CD4-positive, alpha-beta T cell (primary cell): ENCODE measurements around the gene FNDC7. TPM values are rescaled to one million over a fixed set of nuclear protein-coding genes. Genes with fewer than 3 reads are reported as not detected.

Source experiments
- ATAC-seq: fragments of 200-7000 bp; cut with Tn5 transposase; one replicate; pipeline ENCODE4 v1.10.0; 2022; ENCODE audit warnings: mild to moderate bottlenecking; ENCODE audit not compliant: poor library complexity
- CTCF ChIA-PET: fragments of 350-600 bp; sonication (Branson Sonifier 250); formaldehyde crosslinking; loops from one replicate; lab custom pipeline; 2021; ENCODE audit warnings: antibody characterized with exemption, inconsistent platforms; lab: Charles Lee
- POLR2A ChIA-PET: fragments of 350-600 bp; sonication (Branson Sonifier 250); formaldehyde crosslinking; loops from one replicate; lab custom pipeline; 2021; ENCODE audit warnings: antibody characterized with exemption, inconsistent platforms; lab: Charles Lee
- DNase-seq, 14 experiments: peaks; one replicate each; pipeline ENCODE4 v3.0.0-alpha.2; 2013 to 2020; ENCODE audit warnings: mixed read lengths in 2 of 14
- H3K27ac ChIP-seq, 2 donors: one replicate each; pipeline versions ENCODE4 v1.5.1 to v1.7.0; 2013; ENCODE audit warnings: low read length in 2 of 2, low read depth in 1 of 2, mild to moderate bottlenecking in 1 of 2
- H3K27me3 ChIP-seq, 2 experiments: 1 replicate in 1 of 2; 2 replicates in 1 of 2; pipeline versions ENCODE4 v1.6.1 to v1.7.0; 2013; ENCODE audit warnings: low read length in 2 of 2, control low read depth in 1 of 2, mild to moderate bottlenecking in 1 of 2, moderate library complexity in 1 of 2; ENCODE audit not compliant: insufficient read depth in 2 of 2, control insufficient read depth in 1 of 2
- H3K36me3 ChIP-seq: one replicate; pipeline ENCODE4 v1.6.1; 2013; ENCODE audit warnings: low read length, control low read depth; ENCODE audit not compliant: insufficient read depth
- H3K4me1 ChIP-seq: one replicate; pipeline ENCODE4 v1.6.1; 2013; ENCODE audit warnings: low read length, control low read depth; ENCODE audit not compliant: insufficient read depth
- H3K4me3 ChIP-seq: one replicate; pipeline ENCODE4 v1.5.1; 2013; ENCODE audit warnings: mild to moderate bottlenecking, low read length, moderate library complexity
- H3K9me3 ChIP-seq, 2 experiments: 1 replicate in 1 of 2; 2 replicates in 1 of 2; pipeline versions ENCODE4 v1.6.1 to v1.7.0; 2013; ENCODE audit warnings: low read length in 2 of 2, mild to moderate bottlenecking in 2 of 2, control low read depth in 1 of 2, moderate library complexity in 1 of 2; ENCODE audit not compliant: control insufficient read depth in 1 of 2, insufficient read depth in 1 of 2
- H3K27ac Mint-ChIP-seq: one replicate; pipeline ENCODE4 v1.8.0; 2020; ENCODE audit warnings: mixed read lengths
- H3K27me3 Mint-ChIP-seq: one replicate; pipeline ENCODE4 v1.8.0; 2021; ENCODE audit warnings: mixed read lengths
- H3K36me3 Mint-ChIP-seq: one replicate; pipeline ENCODE4 v1.8.0; 2021; ENCODE audit warnings: low read depth, mixed read lengths
- H3K4me1 Mint-ChIP-seq: one replicate; pipeline ENCODE4 v1.8.0; 2021; ENCODE audit warnings: low read depth, mixed read lengths
- H3K4me3 Mint-ChIP-seq: one replicate; pipeline ENCODE4 v1.8.0; 2020; ENCODE audit warnings: mild to moderate bottlenecking, mixed read lengths
- H3K9me3 Mint-ChIP-seq: one replicate; pipeline ENCODE4 v1.8.0; 2020; ENCODE audit warnings: mixed read lengths
- intact Hi-C, 2 experiments: fragments of 100-400 bp; cut with DNase I in 1 of 2; cut with micrococcal nuclease in 1 of 2; formaldehyde crosslinking; loops; one replicate each; pipeline versions ENCODE4 v1.15.1 to v1.9.0; 2023 to 2025; cut with DNase I, micrococcal nuclease
- polyA plus RNA-seq, 2 donors: library from polyadenylated mRNA; unstranded; fragments of 120-200 nt; gene quantifications; one replicate each; pipeline ENCODE4 v1.2.1, GENCODE V29; 2013
- total RNA-seq, 174 experiments: library from RNA in 2 of 174; stranded (reverse) in 2 of 174; gene quantifications; one replicate each; pipeline ENCODE4 v1.2.3 and lab custom pipeline; 2021 to 2026
- TF ChIP-seq, protein P1 (sequence below): fragments of 200-600 bp; IDR thresholded peaks from one replicate; pipeline ENCODE4 v1.8.0; 2022; ENCODE audit warnings: antibody characterized with exemption, mild to moderate bottlenecking

Gene FNDC7, protein sequence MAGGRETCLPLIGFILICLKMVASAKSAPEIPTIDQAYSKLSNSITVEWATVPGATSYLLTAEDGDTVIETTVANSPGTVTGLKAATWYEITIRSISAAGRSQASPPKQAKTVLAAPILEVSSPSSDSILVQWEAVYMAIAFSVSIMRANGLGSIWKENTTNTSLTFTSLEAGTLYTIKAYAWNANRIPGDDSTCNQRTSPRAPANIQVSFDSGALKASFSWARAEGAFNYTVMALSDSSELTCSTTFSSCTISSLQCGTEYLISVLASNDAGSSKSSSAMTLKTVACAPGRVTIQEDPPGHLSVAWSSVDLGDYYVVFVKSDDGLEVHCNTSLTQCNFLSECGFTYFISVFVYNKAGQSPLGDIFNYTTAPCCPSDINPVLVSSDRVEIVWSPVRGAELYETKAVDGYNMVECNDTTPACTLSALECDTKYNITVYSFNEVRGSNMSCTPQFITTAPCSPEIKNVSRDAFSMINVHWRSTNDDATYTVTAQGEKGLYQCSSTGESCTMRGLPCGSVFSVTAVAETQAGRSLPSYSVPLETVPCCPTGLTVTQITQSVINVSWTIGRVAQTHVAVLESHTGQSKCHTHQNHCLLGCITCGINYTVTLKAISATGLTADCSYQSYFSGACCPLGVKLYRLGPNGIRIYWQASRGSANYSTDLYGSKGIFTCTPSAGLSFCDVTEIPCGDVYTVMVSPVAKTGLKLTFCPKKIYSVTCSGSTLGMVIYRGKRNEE
- total RNA-seq (under 1 TPM; 0.19 to 0.42 TPM), total RNA-seq (lab: John Stamatoyannopoulos, UW) (0 to 1.2 (median 0.21) reads per million in 172 experiments)
- polyA plus RNA-seq (2013, experiment 1 of 2): 0.04 TPM
- polyA plus RNA-seq (2013, experiment 2 of 2): 0.08 TPM

- Histone ChIP-seq H3K27ac (no peak within 1 kb of the TSS), H3K9me3 (no peaks in the 10 kb centered on the region), H3K36me3 (no peaks in the 10 kb centered on the region), H3K27me3 (no peaks in the 10 kb centered on the region), H3K4me1 (peaks cover 8% of the 10 kb centered on the region), H3K4me3 (no peak within 1 kb of the TSS)
- intact Hi-C loops: no loop called here
- H3K27ac Mint-ChIP-seq: no peak within 1 kb of the TSS
- ChIA-PET POLR2A (interaction anchor here (1.7 kb wide), 1 partner anchor 20 kb away, joined by 6 read pairs; the partner anchor contains the start of gene PRPF38B), CTCF (no interaction called here)
- peaks cover 7% of the 10 kb centered on the region for H3K4me1 Mint-ChIP-seq
- TF ChIP-seq, protein P1, sequence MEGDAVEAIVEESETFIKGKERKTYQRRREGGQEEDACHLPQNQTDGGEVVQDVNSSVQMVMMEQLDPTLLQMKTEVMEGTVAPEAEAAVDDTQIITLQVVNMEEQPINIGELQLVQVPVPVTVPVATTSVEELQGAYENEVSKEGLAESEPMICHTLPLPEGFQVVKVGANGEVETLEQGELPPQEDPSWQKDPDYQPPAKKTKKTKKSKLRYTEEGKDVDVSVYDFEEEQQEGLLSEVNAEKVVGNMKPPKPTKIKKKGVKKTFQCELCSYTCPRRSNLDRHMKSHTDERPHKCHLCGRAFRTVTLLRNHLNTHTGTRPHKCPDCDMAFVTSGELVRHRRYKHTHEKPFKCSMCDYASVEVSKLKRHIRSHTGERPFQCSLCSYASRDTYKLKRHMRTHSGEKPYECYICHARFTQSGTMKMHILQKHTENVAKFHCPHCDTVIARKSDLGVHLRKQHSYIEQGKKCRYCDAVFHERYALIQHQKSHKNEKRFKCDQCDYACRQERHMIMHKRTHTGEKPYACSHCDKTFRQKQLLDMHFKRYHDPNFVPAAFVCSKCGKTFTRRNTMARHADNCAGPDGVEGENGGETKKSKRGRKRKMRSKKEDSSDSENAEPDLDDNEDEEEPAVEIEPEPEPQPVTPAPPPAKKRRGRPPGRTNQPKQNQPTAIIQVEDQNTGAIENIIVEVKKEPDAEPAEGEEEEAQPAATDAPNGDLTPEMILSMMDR: no peak
- peaks cover 8% of the 10 kb centered on the region for H3K27me3 Mint-ChIP-seq
- no peaks in the 10 kb centered on the region for H3K36me3 Mint-ChIP-seq
- no peaks in the 10 kb centered on the region for H3K9me3 Mint-ChIP-seq
- DNase-seq (no peak), ATAC-seq (no peak)
- no peak within 1 kb of the TSS for H3K4me3 Mint-ChIP-seq
These were observed at the start of gene FNDC7 for GRCh38 chr1:108712606-108713150. TSS of gene FNDC7 (plus strand) at chr1:108712908. CDS start at chr1:108712934, 26 bp downstream.

GRCh38 chr1:108663074-108663473 is 49.6 kb upstream of the FNDC7 start:
- POLR2A ChIA-PET: interaction anchor here (1.1 to 7.5 kb wide), 3 partner anchors 15 to 46 kb away, joined by 4 to 484 read pairs (median 292); partner anchors contain the start of gene PRPF38B
- peak overlapping the region; percentile 2 for H3K4me3 Mint-ChIP-seq
- TF ChIP-seq, protein P1: no peak

DNA sequence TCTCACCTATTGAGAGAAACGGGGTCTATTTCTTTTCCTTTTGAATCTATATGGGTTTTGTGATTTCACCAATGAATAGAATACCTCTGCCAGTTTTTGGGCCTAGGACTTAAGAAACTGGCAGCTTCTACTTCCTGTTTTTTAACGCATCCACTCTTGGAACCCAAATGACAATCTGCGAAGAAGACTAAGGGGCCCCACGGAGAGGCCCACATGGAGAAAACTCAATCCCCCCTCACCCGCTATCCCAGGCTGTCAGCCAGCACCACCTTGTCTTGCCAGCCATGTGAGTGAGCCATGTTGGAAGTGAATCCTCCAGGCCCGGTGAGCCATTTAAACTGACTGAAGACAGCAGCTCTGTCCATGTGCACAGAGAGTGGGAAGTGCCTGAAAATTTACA is 48.2 kb upstream of the FNDC7 start:
- DNase-seq (no peak), ATAC-seq (no peak)
- Histone ChIP-seq H3K9me3 (no peaks in the 10 kb centered on the region), H3K36me3 (no peaks in the 10 kb centered on the region), H3K27me3 (no peaks in the 10 kb centered on the region), H3K4me3 (no peak overlapping the region), H3K27ac (no peak overlapping the region), H3K4me1 (peaks cover 12% of the 10 kb centered on the region)
- peaks cover 36% of the 10 kb centered on the region for H3K4me1 Mint-ChIP-seq
- H3K27me3 Mint-ChIP-seq: no peaks in the 10 kb centered on the region
- no peak overlapping the region for H3K4me3 Mint-ChIP-seq
- CTCF ChIA-PET: no interaction called here
- intact Hi-C loops: no loop called here
- POLR2A ChIA-PET: interaction anchor here (2.2 to 7.5 kb wide), 2 partner anchors 17 to 28 kb away, joined by 12 to 484 read pairs; partner anchors contain the start of gene PRPF38B
- H3K36me3 Mint-ChIP-seq: no peaks in the 10 kb centered on the region
- TF ChIP-seq, protein P1: no peak
- no peaks in the 10 kb centered on the region for H3K9me3 Mint-ChIP-seq
- no peak overlapping the region for H3K27ac Mint-ChIP-seq

More at GRCh38 chr1:108663074-108663473, 49.6 kb upstream of the FNDC7 start:
- peaks cover 39% of the 10 kb centered on the region for H3K4me1 Mint-ChIP-seq
- Histone ChIP-seq H3K9me3 (no peaks in the 10 kb centered on the region), H3K36me3 (no peaks in the 10 kb centered on the region), H3K27me3 (no peaks in the 10 kb centered on the region), H3K4me1 (peaks cover 12% of the 10 kb centered on the region), H3K27ac (no peak overlapping the region), H3K4me3 (no peak overlapping the region)
- no peaks in the 10 kb centered on the region for H3K27me3 Mint-ChIP-seq
- intact Hi-C loops: no loop called here
- ATAC-seq (no peak), DNase-seq (no peak)
- CTCF ChIA-PET: interaction anchor here (0.9 kb wide), 1 partner anchor 29 kb away, joined by 3 read pairs; the partner anchor contains the start of gene PRPF38B
- no peaks in the 10 kb centered on the region for H3K36me3 Mint-ChIP-seq
- H3K27ac Mint-ChIP-seq: peak overlapping the region; percentile 99
- no peaks in the 10 kb centered on the region for H3K9me3 Mint-ChIP-seq
